Amniotic epithelial cell (primary cell): Measurements from ENCODE around the gene NCLN.
"Not testable (repeated sequence)": the region's sequence is repeated elsewhere in the genome, so short reads cannot be mapped to it uniquely, and the experiment has no call there.

Experiments
- DNase-seq: peaks from one replicate; pipeline ENCODE4 v3.0.0-alpha.2; 2010; ENCODE audit warnings: low read depth

The NCLN gene

GRCh38 chr19:3185461-3186159 lies at the start of gene NCLN:
NCLN (plus strand) TSS chr19:3185930; CDS start chr19:3186031, 101 bp downstream.
- DNase-seq, result peak; percentile 91

GRCh38 chr19:3135961-3136683 lies 49.6 kb upstream of the NCLN start, which contains the start of gene GNA15:
GNA15 (plus strand) TSS chr19:3136033; CDS start chr19:3136451, 418 bp downstream.
- DNase-seq, result no peak

- no peak for DNase-seq
Measured at GRCh38 chr19:3136684-3137055, 49.1 kb upstream of the NCLN start.

GRCh38 chr19:3137119-3137518 lies 48.6 kb upstream of the NCLN start:
- peak; percentile 45 for DNase-seq

GRCh38 chr19:3138268-3138667 lies 47.5 kb upstream of the NCLN start:
- no peak for DNase-seq

GRCh38 chr19:3140667-3141038 lies 45.1 kb upstream of the NCLN start:
- no peak for DNase-seq

- DNase-seq, result peak; percentile 58
Measured at GRCh38 chr19:3142292-3142670, 43.4 kb upstream of the NCLN start.

- DNase-seq, result no peak
Measured at GRCh38 chr19:3142781-3143337, 42.9 kb upstream of the NCLN start.

GRCh38 chr19:3145909-3146676 lies 39.6 kb upstream of the NCLN start:
- no peak for DNase-seq

- DNase-seq, result no peak
Measured at GRCh38 chr19:3146677-3147100, 39.0 kb upstream of the NCLN start.

- DNase-seq, result no peak
Measured at GRCh38 chr19:3148503-3148902, 37.2 kb upstream of the NCLN start.

GRCh38 chr19:3149089-3149488 lies 36.6 kb upstream of the NCLN start:
- DNase-seq, result no peak

- DNase-seq, result no peak
Measured at GRCh38 chr19:3149526-3150505, 35.9 kb upstream of the NCLN start.

GRCh38 chr19:3150739-3151329 lies 34.9 kb upstream of the NCLN start:
- DNase-seq, result no peak

GRCh38 chr19:3151563-3152418 lies 33.9 kb upstream of the NCLN start:
- peak; percentile 16 for DNase-seq

GRCh38 chr19:3152419-3152780 lies 33.3 kb upstream of the NCLN start:
- DNase-seq, result no peak

GRCh38 chr19:3153286-3154230 lies 32.2 kb upstream of the NCLN start:
- DNase-seq, result no peak

- DNase-seq, result not testable (repeated sequence)
Measured at GRCh38 chr19:3154447-3154846, 31.3 kb upstream of the NCLN start.
